ENCODE measurements around the gene CHGA. TPM values are rescaled to one million over a fixed set of nuclear protein-coding genes. Genes with fewer than 3 reads are reported as not detected.

Gene CHGA
- total and polyA plus RNA-seq, 2 donors (not counting 1 experiment from before 2014, with no cell fraction given) = not detected

GRCh38 chr14:92883066-92883465 lies 39.9 kb upstream of the CHGA start:
- Histone ChIP-seq H3K9ac (ENCODE audit: low read length) (no peak overlapping the region), H3K27ac (ENCODE audit: low read length in 2 of 2) (no peak overlapping the region), H3K9me3 (ENCODE audit: control extremely low read depth in 1 of 3, control insufficient read depth in 2 of 3, insufficient read depth in 1 of 3, low read length in 2 of 3) (peaks cover 0 to 7% (median 0%) of the 10 kb centered on the region in 3 donors), H3K4me1 (ENCODE audit: control insufficient read depth in 2 of 2, insufficient read depth in 2 of 2, low read length in 2 of 2) (no peaks in the 10 kb centered on the region), H3K27me3 (replicated peaks in 1 of 4; ENCODE audit: control extremely low read depth in 1 of 4, control insufficient read depth in 3 of 4, insufficient read depth in 4 of 4, low read length in 3 of 4) (peaks cover 0 to 25% (median 7%) of the 10 kb centered on the region in 4 experiments), H4K20me1 (ENCODE audit: control insufficient read depth, insufficient read depth, low read length, poor library complexity, severe bottlenecking) (no peaks in the 10 kb centered on the region), H3K79me2 (ENCODE audit: control insufficient read depth, insufficient read depth, low read length) (no peaks in the 10 kb centered on the region), H3K4me3 (ENCODE audit: control extremely low read depth in 1 of 5, extremely low read depth in 1 of 5, insufficient read depth in 1 of 5, low read depth in 2 of 5, low read length in 4 of 5) (no peak overlapping the region), H2AFZ (ENCODE audit: insufficient read depth, low read depth, low read length, poor library complexity, severe bottlenecking) (no peak overlapping the region), H3K4me2 (replicated peaks; ENCODE audit: low read depth, low read length, poor library complexity, severe bottlenecking) (no peak overlapping the region), H3K36me3 (replicated peaks in 1 of 2; ENCODE audit: control extremely low read depth in 1 of 2, control insufficient read depth in 1 of 2, extremely low read depth in 1 of 2, insufficient read depth in 2 of 2, low read length in 1 of 2) (no peaks in the 10 kb centered on the region)
- H3K9me3 Mint-ChIP-seq (ENCODE audit: insufficient read depth) = peaks cover 2% of the 10 kb centered on the region
- H3K4me1 Mint-ChIP-seq = no peaks in the 10 kb centered on the region
- ATAC-seq (ENCODE audit: low read depth) (no peak), DNase-seq (no peak)
- CTCF ChIA-PET = no interaction called here
- intact Hi-C loops (cut with micrococcal nuclease) = no loop called here
- H3K4me3 Mint-ChIP-seq = no peak overlapping the region
- 86% methylated on average over 4 of the region's 5 CpGs for WGBS (ENCODE audit: insufficient coverage)
- TF ChIP-seq EZH2 (IDR thresholded peaks at IDR 0.05; ENCODE audit: borderline replicate concordance, insufficient read depth, low read depth, low read length, poor library complexity, severe bottlenecking) (no peak), CTCF (IDR thresholded peaks at IDR 0.05) (no peak)
- H3K27me3 Mint-ChIP-seq = peaks cover 45% of the 10 kb centered on the region
- POLR2A ChIA-PET = no interaction called here
- H3K27ac Mint-ChIP-seq = no peak overlapping the region

GRCh38 chr14:92884410-92884809 lies 38.5 kb upstream of the CHGA start:
- Mint-ChIP-seq H3K4me1 (no peaks in the 10 kb centered on the region), H3K4me3 (no peak overlapping the region), H3K27me3 (peaks cover 49% of the 10 kb centered on the region), H3K9me3 (ENCODE audit: insufficient read depth) (peaks cover 2% of the 10 kb centered on the region), H3K27ac (no peak overlapping the region)
- H2AFZ ChIP-seq (ENCODE audit: insufficient read depth, low read depth, low read length, poor library complexity, severe bottlenecking) = no peak overlapping the region
- H3K79me2 ChIP-seq (ENCODE audit: control insufficient read depth, insufficient read depth, low read length) = no peaks in the 10 kb centered on the region
- no peak for ATAC-seq (ENCODE audit: low read depth)
- peaks cover 0 to 25% (median 8%) of the 10 kb centered on the region in 4 experiments for H3K27me3 ChIP-seq (replicated peaks in 1 of 4; ENCODE audit: control extremely low read depth in 1 of 4, control insufficient read depth in 3 of 4, insufficient read depth in 4 of 4, low read length in 3 of 4)
- DNase-seq = no peak
- no peaks in the 10 kb centered on the region for H3K4me1 ChIP-seq (ENCODE audit: control insufficient read depth in 2 of 2, insufficient read depth in 2 of 2, low read length in 2 of 2)
- peaks cover 0 to 7% (median 0%) of the 10 kb centered on the region in 3 donors for H3K9me3 ChIP-seq (ENCODE audit: control extremely low read depth in 1 of 3, control insufficient read depth in 2 of 3, insufficient read depth in 1 of 3, low read length in 2 of 3)
- H3K36me3 ChIP-seq (replicated peaks in 1 of 2; ENCODE audit: control extremely low read depth in 1 of 2, control insufficient read depth in 1 of 2, extremely low read depth in 1 of 2, insufficient read depth in 2 of 2, low read length in 1 of 2) = no peaks in the 10 kb centered on the region
- POLR2A ChIA-PET = no interaction called here
- no peak for TF ChIP-seq CTCF (IDR thresholded peaks at IDR 0.05)
- no peak for TF ChIP-seq EZH2 (IDR thresholded peaks at IDR 0.05; ENCODE audit: borderline replicate concordance, insufficient read depth, low read depth, low read length, poor library complexity, severe bottlenecking)
- H3K4me2 ChIP-seq (replicated peaks; ENCODE audit: low read depth, low read length, poor library complexity, severe bottlenecking) = no peak overlapping the region
- 100% methylated on average over 1 of the region's 3 CpGs for WGBS (ENCODE audit: insufficient coverage)
- no peak overlapping the region for H3K27ac ChIP-seq (ENCODE audit: low read length in 2 of 2)
- no peak overlapping the region for H3K4me3 ChIP-seq (ENCODE audit: control extremely low read depth in 1 of 5, extremely low read depth in 1 of 5, insufficient read depth in 1 of 5, low read depth in 2 of 5, low read length in 4 of 5)
- CTCF ChIA-PET = no interaction called here
- intact Hi-C loops (cut with micrococcal nuclease) = no loop called here
- no peaks in the 10 kb centered on the region for H4K20me1 ChIP-seq (ENCODE audit: control insufficient read depth, insufficient read depth, low read length, poor library complexity, severe bottlenecking)
- H3K9ac ChIP-seq (ENCODE audit: low read length) = no peak overlapping the region

All from B cell (primary cell).